B cell (primary cell): ENCODE data around the gene MBTPS1.

Source experiments
- CTCF ChIP-seq: fragments of 200-600 bp; IDR thresholded peaks from one replicate; pipeline ENCODE4 v1.8.0; 2022; ENCODE audit warnings: antibody characterized with exemption, mild to moderate bottlenecking
- EZH2 ChIP-seq: IDR thresholded peaks from 2 replicates; pipeline ENCODE4 v1.6.1; 2012; ENCODE audit warnings: borderline replicate concordance, low read depth, mild to moderate bottlenecking, moderate library complexity, low read length; ENCODE audit not compliant: insufficient read depth, poor library complexity, severe bottlenecking

- TF ChIP-seq CTCF, result no peak
- TF ChIP-seq EZH2, result no peak
Measured at GRCh38 chr16:84081446-84081989, 35.2 kb downstream of the MBTPS1 start.
